ENCODE measurements around the gene RNF20. TPM values are rescaled to one million over a fixed set of nuclear protein-coding genes. Genes with fewer than 3 reads are reported as not detected.

Gene RNF20
- total and polyA plus RNA-seq, 10 of the 15 experiments (the other 5 are each of a cell fraction or from before 2014, with no cell fraction given), result 7.5 to 38.9 (median 26.7) TPM

DNA sequence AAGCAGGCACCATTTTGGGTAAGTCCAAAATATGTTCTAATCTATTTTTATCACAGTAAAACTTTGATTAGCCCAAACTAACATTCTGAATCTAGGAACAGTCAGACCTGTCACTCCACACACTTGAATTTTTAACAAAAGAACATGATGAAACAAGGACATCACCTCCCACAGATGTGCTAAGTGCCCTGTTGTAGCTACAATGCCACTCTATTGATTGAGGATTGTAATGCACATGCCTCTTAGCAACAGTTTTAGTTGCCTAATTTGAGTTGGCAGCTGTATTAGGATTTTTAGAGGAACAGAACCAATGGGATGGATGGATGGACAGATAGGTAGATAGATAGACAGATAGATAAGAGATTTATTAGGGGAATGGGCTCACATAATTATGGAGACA lies 20.3 kb upstream of the RNF20 start:
- no peak for TF ChIP-seq KAT2A (conservative IDR thresholded peaks at IDR 0.05; ENCODE audit: control insufficient read depth, low read depth, low read length)
- no peak for TF ChIP-seq BACH1 (IDR thresholded peaks at IDR 0.05; ENCODE audit: borderline replicate concordance)
- no peak for TF ChIP-seq RELA (IDR thresholded peaks at IDR 0.05; ENCODE audit: borderline replicate concordance, partially characterized antibody)
- TF ChIP-seq ZBED1 (IDR thresholded peaks at IDR 0.05; ENCODE audit: borderline replicate concordance), result no peak
- TF ChIP-seq DPF2 (IDR thresholded peaks at IDR 0.05), result no peak
- TF ChIP-seq, protein P1, sequence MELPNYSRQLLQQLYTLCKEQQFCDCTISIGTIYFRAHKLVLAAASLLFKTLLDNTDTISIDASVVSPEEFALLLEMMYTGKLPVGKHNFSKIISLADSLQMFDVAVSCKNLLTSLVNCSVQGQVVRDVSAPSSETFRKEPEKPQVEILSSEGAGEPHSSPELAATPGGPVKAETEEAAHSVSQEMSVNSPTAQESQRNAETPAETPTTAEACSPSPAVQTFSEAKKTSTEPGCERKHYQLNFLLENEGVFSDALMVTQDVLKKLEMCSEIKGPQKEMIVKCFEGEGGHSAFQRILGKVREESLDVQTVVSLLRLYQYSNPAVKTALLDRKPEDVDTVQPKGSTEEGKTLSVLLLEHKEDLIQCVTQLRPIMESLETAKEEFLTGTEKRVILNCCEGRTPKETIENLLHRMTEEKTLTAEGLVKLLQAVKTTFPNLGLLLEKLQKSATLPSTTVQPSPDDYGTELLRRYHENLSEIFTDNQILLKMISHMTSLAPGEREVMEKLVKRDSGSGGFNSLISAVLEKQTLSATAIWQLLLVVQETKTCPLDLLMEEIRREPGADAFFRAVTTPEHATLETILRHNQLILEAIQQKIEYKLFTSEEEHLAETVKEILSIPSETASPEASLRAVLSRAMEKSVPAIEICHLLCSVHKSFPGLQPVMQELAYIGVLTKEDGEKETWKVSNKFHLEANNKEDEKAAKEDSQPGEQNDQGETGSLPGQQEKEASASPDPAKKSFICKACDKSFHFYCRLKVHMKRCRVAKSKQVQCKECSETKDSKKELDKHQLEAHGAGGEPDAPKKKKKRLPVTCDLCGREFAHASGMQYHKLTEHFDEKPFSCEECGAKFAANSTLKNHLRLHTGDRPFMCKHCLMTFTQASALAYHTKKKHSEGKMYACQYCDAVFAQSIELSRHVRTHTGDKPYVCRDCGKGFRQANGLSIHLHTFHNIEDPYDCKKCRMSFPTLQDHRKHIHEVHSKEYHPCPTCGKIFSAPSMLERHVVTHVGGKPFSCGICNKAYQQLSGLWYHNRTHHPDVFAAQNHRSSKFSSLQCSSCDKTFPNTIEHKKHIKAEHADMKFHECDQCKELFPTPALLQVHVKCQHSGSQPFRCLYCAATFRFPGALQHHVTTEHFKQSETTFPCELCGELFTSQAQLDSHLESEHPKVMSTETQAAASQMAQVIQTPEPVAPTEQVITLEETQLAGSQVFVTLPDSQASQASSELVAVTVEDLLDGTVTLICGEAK (IDR thresholded peaks at IDR 0.05; ENCODE audit: borderline replicate concordance), result no peak
- TF ChIP-seq KDM1A (IDR thresholded peaks at IDR 0.05; ENCODE audit: borderline replicate concordance), result no peak
- TF ChIP-seq SREBF2 (IDR thresholded peaks at IDR 0.05; ENCODE audit: low read length), result no peak
- no peak for TF ChIP-seq EP300 (IDR thresholded peaks at IDR 0.05; ENCODE audit: borderline replicate concordance in 1 of 2, control insufficient read depth in 1 of 2, low read depth in 2 of 2, low read length in 2 of 2)
- CTCF ChIA-PET, result interaction anchor here (1.6 kb wide), 1 partner anchor 15 kb away, joined by 4 read pairs; no protein-coding TSS in a partner anchor
- DNase-seq (ENCODE audit: low read depth, low spot score), result no peak
- H3K4me3 ChIP-seq, result no peak overlapping the region
- H3K9ac ChIP-seq (ENCODE audit: control insufficient read depth, insufficient read depth, low read length), result no peak overlapping the region
- SMC1A ChIA-PET (ENCODE audit: uncharacterized antibody, unreplicated experiment), result interaction anchor here (0.7 kb wide), 2 partner anchors 38 to 111 kb away, joined by 3 to 4 read pairs; no protein-coding TSS in a partner anchor
- H3K27ac ChIP-seq (ENCODE audit: control insufficient read depth, insufficient read depth), result no peak overlapping the region
- H3K9me3 ChIP-seq (replicated peaks; ENCODE audit: control insufficient read depth, insufficient read depth, low read length), result no peaks in the 10 kb centered on the region
- in situ Hi-C loops (cut with MboI) (no loop called here), intact Hi-C loops (cut with micrococcal nuclease; ENCODE audit: unreplicated experiment) (no loop called here)
- no TSS peak for BruUV-seq (replicated peaks)
- H3K4me1 ChIP-seq (ENCODE audit: control insufficient read depth, insufficient read depth, low read length), result no peaks in the 10 kb centered on the region
- RAD21 ChIA-PET (ENCODE audit: unreplicated experiment), result no interaction called here
- H3K36me3 ChIP-seq (ENCODE audit: control insufficient read depth in 2 of 2, insufficient read depth in 2 of 2, low read length in 1 of 2), result no peaks in the 10 kb centered on the region
- H3K4me2 ChIP-seq (ENCODE audit: control insufficient read depth, insufficient read depth), result no peak overlapping the region
- no peak for FAIRE-seq
- H3K27me3 ChIP-seq (replicated peaks in 1 of 2; ENCODE audit: control insufficient read depth in 2 of 2, insufficient read depth in 2 of 2, low read length in 1 of 2), result no peaks in the 10 kb centered on the region; a peak in 1 of 4 replicates
- H2AFZ ChIP-seq (ENCODE audit: control insufficient read depth, low read depth, low read length), result no peak overlapping the region
- no peak for ATAC-seq
- POLR2A ChIA-PET, result no interaction called here
- H4K20me1 ChIP-seq (ENCODE audit: control insufficient read depth, insufficient read depth), result no peaks in the 10 kb centered on the region
- H3K79me2 ChIP-seq (ENCODE audit: control insufficient read depth, insufficient read depth, low read length), result no peaks in the 10 kb centered on the region

Data from GM12878 (cell line).